HG03460 (cell line): ENCODE results near the gene CNTNAP4.

ENCODE experiments used
- ATAC-seq: cut with Tn5 transposase; IDR thresholded peaks from one replicate; pipeline ENCODE4 v1.9.1; 2021; ENCODE audit not compliant: unreplicated experiment

Gene CNTNAP4

DNA sequence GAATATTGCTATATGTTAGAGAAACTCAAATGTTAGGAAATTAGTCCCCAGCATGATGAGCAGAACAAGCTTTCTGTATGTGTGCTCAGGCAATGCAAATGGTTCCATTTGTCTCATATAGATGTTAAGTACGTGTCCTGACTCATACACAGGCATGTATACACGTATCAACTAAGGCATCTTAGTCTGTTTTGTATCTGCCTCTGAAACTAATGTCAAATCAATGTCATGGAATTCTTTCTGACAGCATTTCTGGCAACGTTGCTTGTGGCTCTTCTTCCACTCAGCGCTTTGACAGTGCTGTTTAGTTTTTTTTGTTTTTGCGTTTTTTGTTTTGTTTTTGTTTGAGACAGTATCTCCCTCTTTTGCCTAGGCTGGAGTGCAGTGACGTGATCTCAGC, 111.9 kb downstream of the CNTNAP4 start:
- no peak for ATAC-seq

DNA sequence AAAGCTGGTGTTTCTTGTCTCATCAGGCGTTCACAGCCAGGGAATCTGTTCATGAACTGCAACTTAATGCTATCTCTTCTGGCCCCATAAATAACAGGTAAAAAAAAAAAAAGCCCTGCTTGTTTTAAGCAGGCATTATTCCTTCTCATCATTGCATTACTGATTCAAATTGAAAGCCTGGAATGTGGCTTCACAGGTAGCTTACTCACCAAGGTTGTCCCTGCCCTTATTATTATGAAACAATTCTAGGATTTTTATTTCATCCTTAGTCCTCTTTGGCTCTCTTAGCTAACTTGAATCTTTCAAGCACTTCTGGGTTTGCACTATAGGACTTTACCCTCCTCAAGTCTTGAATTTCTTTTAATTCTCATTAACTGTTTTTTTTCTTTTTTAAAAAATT, 113.3 kb downstream of the CNTNAP4 start:
- no peak for ATAC-seq

- ATAC-seq, result no peak
Observed at GRCh38 chr16:76396977-76397376, 119.8 kb downstream of the CNTNAP4 start.

- no peak for ATAC-seq
Observed at GRCh38 chr16:76409706-76410105, 132.5 kb downstream of the CNTNAP4 start.

DNA sequence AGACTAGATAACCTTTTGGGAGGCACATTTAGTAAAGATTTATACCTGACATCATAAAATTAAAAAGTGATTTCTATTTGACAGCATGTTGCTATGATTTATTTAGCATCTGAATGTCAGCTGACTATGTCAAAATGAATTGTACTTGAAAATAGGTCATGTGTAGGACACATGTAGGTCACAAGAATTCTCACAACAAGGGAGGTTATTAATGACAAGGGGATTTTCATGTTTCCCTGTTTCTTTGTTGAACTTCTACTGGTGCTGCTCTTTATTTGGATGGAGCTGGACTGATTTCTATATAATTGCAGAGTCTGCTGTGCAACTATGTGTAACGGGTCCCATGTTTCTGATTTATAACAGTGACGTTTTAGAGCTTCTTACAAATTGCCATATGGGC, 144.4 kb downstream of the CNTNAP4 start:
- no peak for ATAC-seq

- ATAC-seq, result no peak
Observed at GRCh38 chr16:76428858-76429257, 151.7 kb downstream of the CNTNAP4 start.

GRCh38 chr16:76441391-76441790, 164.2 kb downstream of the CNTNAP4 start:
- ATAC-seq, result no peak

DNA sequence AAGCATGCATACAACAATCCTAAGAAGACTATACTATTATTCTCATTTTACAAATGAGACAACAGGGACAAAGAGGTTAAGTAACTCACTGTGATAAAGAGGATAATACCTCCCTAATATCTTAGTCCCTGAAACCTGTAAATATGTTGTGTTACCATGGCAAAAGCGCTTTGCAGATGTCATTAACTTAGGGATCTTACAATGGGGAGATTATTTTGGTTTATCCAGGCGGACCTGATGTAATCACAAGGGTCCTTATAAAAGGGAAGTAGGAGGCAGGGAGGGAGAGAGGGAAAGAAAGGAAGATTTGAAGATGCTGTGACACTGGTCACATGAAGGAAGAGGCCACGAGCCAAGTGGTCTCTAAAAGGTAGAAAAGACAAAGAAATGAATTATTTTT, 164.7 kb downstream of the CNTNAP4 start:
- ATAC-seq, result no peak

GRCh38 chr16:76443973-76444372, 166.8 kb downstream of the CNTNAP4 start:
- ATAC-seq, result no peak

- no peak for ATAC-seq
Observed at GRCh38 chr16:76444832-76445231, 167.6 kb downstream of the CNTNAP4 start.

DNA sequence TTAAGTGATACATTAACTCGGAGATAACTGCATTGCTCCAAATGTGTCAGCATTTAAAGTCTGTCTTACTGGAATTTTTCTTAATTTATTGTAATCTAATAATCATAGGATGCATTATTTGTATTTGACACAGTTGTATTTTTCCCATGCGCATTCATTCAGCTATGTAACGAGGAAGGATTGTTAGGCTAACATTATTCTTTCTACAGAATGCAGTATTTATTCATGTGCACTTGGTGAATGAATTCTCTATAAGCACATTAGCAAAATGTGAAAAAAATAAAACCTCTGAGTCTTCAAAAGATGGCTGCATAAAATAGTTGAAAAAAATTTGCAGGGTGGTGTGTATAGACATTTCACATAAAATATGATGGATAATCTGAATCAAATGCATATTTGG, 168.6 kb downstream of the CNTNAP4 start:
- ATAC-seq, result no peak

DNA sequence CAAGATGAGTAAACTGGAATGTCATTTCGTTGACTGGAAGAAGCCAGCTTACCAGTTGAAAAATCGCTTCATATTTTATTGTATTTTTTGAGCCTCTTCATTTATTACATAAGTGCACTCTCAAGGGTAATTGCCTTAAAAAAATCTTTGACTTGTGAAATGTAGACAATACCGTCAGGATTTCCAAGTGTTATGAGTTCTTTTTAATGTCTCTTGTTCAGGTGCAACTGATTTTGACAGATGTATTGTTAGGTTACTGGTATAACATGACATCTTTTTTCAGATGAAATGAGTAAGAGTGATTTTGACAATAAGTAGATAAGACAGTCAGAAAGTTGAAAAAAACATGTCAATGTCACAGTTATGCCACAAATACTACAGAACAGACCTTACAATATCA, 169.1 kb downstream of the CNTNAP4 start:
- ATAC-seq, result no peak

DNA sequence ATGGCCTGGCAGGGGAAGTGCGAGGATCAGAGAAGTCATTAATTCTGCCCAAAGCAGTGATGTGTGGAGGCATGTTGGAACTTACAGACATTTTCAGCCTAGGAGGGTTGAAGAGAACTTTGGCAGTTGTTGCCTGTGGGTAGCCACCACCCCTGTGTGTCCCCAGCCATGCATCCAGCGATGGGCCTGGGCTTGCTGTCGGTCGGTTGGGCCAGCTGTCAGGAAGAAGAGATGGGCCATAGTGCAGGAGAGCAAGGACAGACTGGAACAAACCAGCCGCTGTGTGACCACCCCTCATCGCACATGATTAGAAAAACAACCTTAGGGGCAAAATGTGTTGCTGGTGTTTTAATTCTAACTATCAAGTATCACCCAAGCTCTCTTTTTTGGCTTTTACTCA, 173.7 kb downstream of the CNTNAP4 start:
- ATAC-seq, result no peak

- ATAC-seq, result no peak
Observed at GRCh38 chr16:76455257-76455656, 178.1 kb downstream of the CNTNAP4 start.

DNA sequence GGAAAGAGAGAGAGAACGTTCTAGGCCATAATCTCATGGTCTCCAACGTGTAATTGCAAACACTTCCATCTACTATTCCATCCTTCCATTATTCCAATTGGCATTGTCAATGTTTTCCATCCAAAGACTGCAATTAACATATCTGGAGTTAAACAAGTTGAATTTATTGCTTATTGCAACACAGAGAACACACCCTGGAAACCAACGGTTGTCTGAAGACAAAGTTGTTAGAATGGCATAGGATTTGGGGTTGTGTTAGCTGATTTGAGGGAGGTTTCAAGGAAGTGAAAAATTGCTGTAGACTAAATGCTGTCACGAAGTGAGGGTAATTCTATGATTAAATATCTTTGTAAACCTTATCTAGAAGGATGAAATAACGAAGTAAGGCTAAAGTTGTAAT, 178.8 kb downstream of the CNTNAP4 start:
- ATAC-seq, result no peak

DNA sequence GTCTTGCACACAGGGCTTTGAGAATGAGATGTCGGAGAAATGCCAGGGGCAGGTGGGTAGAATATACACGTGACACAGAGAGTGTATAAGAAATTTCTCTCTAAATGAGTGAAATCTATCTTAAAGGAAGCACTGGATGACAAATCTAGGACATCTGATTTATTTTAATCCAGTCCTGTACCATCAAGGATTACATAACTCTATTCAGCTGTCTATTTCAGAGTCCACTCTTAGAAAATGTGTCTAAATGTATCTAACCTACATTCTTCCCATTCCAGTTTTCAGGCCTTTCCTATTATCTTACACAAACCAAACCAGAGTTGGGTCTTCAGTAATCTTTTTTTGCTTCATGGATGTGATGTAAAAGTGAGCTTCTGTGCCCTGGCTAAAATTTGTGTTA, 181.9 kb downstream of the CNTNAP4 start:
- ATAC-seq, result no peak

- no peak for ATAC-seq
Observed at GRCh38 chr16:76461836-76462235, 184.6 kb downstream of the CNTNAP4 start.

DNA sequence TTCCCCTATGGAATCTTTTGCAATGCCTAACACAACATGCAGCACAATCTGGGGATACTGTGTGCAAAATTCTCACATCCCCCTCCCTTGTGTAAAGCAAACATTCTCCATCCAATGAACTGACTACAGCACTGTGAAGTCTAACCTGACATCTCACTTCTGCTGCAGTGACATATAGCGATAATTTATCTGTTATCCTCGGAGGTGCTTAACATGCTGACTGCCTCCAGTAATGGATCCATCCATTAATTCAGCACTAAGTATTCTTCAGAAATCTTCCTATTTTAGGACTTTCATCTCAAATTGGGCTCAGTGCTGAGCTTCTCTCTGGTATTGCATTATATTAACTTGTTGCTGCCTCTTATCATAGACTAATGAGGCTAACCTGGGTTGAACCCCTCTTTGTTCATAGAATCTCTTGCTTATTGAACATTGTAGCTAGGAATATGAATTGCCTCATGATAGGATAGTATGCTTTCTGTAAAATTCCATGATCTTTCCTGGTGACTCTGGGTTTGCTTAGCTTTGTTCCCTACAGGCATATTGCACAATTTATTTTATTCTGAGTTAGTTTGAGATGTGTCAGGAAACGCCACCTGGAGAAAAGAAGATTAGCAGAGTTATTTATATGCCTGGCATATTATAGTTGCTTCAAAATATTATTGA, 187.9 kb downstream of the CNTNAP4 start:
- no peak for ATAC-seq

DNA sequence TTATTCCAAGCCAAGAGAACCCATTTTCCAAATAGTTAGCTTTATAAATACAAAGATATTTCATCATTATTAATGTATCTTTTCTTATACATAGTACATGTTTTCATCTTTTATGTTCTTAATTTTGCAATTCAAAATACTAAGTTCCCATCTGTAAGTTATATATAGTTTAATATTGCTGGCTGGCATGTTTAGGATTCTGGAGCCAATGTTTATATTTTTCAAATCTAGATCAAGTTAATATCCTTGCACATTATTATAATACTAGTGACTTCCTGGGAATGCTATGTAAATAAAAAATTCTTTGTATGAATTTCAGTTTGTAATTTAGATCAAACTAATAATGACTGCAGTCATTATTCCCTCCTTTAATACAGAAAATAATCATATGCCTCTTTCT, 189.7 kb downstream of the CNTNAP4 start:
- ATAC-seq, result no peak

DNA sequence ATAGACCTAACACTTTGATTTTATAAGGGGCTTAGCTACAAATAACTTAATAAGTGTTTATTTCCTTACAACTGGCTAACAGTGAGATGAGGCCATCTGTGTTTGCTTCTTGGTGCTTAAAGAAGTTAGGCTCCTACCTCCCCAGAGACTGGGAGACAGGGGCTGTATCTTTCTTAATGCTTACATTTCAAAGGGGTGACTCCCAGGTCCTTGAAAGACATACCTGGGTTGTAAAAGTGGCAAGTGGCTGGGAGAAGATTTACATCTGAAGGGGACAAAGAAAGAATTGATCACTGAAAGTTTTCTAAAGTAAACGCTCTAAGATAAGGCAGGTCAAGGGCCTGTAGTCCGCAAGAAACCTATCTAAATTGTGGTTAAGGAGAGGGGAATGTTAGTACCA, 196.8 kb downstream of the CNTNAP4 start:
- ATAC-seq, result no peak

- ATAC-seq, result no peak
Observed at GRCh38 chr16:76478105-76478504, 200.9 kb downstream of the CNTNAP4 start.

DNA sequence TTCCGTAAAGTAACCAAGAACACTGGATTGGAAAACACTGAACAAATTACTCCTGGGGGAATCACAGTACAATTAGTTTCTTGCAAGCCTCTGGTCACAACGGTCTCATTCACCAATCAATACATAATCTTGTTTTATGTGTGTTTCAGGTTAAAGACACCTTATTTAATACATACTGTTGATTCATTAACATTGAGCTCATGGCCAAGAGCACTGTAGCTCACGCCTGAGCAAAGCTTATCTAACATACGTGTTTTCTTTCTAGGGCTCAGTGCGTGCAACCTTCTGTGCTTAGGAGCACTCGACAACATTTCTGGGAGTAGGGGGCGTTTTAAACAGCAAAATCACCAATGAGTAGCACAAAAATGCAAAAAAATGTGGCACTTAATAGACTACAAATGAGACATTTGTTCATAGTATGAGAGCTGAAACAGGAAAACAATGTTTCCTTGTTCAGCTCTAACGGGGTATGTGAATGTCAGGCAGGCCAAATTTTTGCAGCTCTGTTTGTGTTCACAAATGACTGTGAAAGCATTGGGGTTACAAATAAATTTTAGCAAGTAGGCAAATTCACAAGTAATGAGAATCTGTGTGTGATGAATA, 206.2 kb downstream of the CNTNAP4 start:
- ATAC-seq, result no peak

DNA sequence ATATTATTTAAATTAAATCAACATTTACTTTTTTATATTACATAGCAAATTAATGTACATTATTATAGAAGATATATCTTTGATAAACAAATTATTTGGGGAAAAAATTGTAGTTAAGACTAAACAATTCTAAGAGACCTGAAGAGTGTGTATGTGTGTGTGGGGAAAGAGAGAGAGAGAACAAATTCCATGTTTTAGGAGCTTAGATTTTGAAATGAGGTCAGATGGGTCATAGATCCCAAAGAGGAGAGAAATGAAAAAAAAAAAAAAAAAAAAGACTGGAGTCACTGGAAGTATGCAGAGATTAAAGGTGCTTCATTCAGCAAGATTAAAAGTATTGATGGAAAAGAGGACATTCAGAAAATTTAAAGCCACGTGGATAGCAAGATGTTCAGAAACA, 206.8 kb downstream of the CNTNAP4 start:
- no peak for ATAC-seq
